C4-2B (cell line): ENCODE measurements around the gene NFIA.
A peak's percentile ranks its signal among the peaks of the same experiment; 100 is the strongest.

Source experiments
- H3K27ac ChIP-seq: fragments of 450-650 bp; 2 replicates; pipeline ENCODE4 v1.5.1; 2017
- ZFX ChIP-seq: fragments of 450-650 bp; IDR thresholded peaks from 2 replicates; pipeline ENCODE4 v1.6.1; 2017
- TF ChIP-seq, protein P1 (sequence below): fragments of 450-650 bp; conservative IDR thresholded peaks from 2 replicates; pipeline ENCODE4 v1.5.1; 2017; ENCODE audit warnings: mild to moderate bottlenecking

NFIA gene

DNA sequence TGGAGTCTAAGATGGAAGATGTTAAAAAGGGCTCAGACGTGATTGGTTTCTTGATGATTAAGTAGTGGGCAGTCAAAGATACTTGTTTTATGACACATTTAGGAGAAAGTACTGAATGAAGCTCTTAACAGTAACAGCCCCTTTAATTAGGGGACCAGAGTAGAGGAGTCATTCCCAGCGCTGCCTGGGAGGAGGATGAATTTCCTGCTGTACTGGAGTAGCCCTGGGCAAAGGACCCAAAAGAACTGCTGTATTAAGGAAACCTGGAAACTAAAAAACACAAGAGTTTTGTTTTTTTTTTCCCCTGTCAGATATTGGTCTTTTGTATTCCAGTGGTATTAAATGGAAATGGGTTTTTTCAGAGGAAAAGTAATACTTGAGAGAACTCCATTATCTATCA is 126.5 kb downstream of the NFIA start:
- TF ChIP-seq ZFX: no peak
- TF ChIP-seq, protein P1, sequence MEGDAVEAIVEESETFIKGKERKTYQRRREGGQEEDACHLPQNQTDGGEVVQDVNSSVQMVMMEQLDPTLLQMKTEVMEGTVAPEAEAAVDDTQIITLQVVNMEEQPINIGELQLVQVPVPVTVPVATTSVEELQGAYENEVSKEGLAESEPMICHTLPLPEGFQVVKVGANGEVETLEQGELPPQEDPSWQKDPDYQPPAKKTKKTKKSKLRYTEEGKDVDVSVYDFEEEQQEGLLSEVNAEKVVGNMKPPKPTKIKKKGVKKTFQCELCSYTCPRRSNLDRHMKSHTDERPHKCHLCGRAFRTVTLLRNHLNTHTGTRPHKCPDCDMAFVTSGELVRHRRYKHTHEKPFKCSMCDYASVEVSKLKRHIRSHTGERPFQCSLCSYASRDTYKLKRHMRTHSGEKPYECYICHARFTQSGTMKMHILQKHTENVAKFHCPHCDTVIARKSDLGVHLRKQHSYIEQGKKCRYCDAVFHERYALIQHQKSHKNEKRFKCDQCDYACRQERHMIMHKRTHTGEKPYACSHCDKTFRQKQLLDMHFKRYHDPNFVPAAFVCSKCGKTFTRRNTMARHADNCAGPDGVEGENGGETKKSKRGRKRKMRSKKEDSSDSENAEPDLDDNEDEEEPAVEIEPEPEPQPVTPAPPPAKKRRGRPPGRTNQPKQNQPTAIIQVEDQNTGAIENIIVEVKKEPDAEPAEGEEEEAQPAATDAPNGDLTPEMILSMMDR: no peak
- no peak overlapping the region for H3K27ac ChIP-seq

DNA sequence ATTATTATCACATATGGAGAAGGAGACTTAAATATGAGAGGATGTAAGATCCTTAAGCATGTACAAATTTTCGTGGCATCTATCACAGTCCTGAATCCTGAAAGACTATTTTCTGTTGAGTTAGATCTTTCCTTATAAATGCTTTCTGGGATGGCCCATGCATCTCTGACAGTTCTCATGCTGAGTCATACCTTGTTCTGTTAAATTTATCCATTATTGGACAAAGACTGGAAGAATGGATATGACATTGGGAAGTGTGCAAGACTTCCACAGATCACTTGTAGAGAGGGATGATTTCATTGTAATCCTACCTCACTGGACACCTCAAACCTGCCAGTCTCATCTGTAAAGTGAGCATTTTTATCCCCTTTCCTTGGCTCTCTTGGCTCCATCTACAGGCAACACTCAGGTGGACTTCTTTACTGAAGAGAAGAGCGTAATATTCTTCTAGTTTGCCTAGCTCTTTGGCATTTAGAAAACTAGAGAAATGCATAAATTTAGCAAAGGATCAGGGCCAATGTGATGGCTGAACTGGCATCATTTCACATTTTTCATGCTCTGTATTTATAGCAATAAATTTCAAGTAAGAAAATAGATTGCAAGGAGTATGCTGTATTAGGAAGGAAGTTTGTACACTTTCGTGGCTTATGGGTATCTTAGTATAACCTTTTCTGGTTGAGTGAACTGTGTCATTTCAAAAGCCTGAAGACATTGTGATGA is 128.2 kb downstream of the NFIA start:
- H3K27ac ChIP-seq: no peak overlapping the region

DNA sequence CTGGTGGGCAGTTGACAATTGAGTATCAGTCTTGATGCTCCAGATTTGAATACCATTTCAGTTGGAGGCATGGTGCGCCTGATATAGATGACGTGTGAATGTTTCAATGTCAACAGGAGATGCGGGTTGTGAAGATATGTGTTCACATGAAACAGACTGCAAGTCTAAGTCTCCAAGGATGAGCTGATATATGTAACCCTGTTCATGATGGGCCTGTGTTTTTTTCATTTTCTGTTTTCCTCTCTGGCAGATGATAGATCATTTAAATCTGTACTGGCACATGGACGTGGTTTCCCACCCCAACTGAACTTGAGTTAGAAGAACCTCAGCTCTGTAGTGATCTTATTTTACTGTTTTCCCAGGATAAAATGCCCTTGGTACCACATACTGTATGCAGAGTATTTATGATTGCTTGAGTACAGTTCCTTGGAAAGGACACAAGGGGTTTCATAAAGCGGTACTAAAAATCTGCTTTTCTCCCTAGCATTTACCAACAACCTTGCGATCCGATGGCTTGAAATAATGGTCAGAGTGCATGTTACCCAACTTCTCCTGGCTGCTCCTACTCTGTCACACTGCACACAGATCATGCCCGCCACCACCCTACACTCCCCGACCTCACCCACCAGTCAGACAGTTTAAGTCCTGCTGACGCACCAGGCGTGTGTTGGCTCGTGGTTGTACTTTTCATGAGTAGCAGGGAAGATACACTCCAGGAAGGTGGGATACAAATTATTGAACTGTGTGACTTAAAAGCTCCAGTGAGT is 131.1 kb downstream of the NFIA start:
- no peak overlapping the region for H3K27ac ChIP-seq
- TF ChIP-seq ZFX: no peak
- TF ChIP-seq, protein P1: no peak

More for the DNA sequence above, 128.2 kb downstream of the NFIA start:
- TF ChIP-seq, protein P1: peak; percentile 8; the same call in 1 of the 2 replicates
- no peak for TF ChIP-seq ZFX

DNA sequence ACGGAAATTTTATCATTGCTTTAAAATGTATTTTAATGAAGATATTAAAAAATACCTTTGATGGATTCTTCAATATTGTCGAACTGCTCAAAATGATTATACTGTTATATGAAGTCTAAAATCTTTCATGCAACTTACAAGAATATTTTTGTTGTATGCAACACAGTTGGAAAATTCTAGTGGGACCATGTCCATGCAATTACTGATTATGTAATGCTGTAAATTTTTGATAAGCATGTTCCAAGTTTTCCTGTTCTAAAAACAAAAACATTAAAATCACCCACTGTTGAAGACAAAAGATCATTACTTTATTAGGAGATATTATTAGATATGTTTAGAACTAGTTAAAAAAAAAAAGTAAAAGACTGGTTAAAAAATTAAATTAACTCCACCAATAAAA is 132.8 kb downstream of the NFIA start:
- TF ChIP-seq, protein P1: no peak
- no peak for TF ChIP-seq ZFX
- H3K27ac ChIP-seq: no peak overlapping the region

DNA sequence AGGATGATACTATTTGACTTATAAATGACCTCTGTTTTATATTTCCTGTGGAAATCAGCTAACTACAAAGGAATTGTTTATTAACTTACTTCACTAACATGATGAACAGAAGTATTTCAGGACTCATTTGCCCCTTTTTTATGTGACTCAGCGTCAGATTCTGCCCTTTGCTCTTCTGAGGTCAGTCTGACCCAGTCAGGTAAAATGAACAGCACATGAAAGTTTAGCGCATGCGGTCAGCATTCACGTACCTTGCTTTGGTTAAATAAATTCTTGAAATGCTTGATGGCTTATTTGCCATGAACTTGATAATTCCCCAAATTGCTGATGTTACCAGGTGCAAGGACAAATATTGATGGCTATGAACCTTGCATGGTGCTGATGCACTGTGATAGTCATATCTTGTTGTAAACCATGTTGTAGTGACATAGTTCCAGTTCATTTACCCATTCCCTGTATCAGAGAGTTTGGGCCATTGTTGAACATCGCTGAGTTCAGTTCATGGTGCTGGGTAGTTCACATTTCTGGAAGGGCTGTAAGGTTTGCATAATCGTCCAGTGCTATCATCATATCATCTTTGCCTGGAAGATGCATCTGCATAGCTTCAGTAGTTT is 133.4 kb downstream of the NFIA start:
- H3K27ac ChIP-seq: no peak overlapping the region
- TF ChIP-seq, protein P1: no peak

DNA sequence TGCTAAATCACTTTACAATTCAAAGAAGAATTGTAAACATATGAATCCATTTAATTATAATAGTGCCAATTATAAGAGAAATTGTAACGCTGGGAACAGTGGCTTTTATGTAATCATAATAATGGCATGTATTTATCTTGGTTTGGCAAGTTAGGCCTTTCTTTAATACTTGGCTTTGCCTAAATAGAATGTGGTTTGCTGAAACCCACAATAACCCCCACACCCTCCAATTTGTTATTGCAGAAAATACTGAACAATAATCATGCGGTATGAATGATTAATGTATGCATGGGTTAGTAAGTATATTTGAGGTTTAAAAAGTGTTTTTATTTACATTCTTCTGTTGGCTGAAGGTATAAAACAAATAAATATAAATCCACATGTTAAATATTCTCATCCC is 138.2 kb downstream of the NFIA start:
- no peak overlapping the region for H3K27ac ChIP-seq
- TF ChIP-seq ZFX: no peak
- TF ChIP-seq, protein P1: no peak

DNA sequence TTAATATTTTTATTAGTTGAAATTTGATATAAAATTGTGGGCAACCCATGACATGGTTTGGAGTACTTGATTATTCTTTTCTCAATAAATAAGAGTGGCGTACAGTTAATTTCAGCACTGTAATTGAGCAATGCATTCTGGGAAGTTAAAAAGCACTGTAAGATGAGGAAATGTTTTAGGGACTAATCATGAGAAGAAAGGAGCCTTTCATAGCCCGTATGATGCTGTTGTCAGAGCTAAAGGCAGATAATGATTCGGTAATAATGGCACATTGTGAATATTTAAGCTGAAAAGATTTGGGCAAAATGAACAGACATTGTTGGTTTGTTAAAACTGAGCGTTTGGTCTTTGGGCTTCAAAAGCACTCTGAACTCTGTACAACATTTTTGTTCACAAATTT is 139.3 kb downstream of the NFIA start:
- TF ChIP-seq ZFX: no peak
- TF ChIP-seq, protein P1: no peak
- H3K27ac ChIP-seq: no peak overlapping the region
